OCI-M2 (cell line): ENCODE results near the gene CYP4F3.
"Not testable (repeated sequence)": the region's sequence is repeated elsewhere in the genome, so short reads cannot be mapped to it uniquely, and the experiment has no call there.

Experiments used
- DNase-seq: peaks from one replicate; lab custom pipeline; 2025; ENCODE audit not compliant: unreplicated experiment; lab: John Stamatoyannopoulos, UW

The CYP4F3 gene

DNA sequence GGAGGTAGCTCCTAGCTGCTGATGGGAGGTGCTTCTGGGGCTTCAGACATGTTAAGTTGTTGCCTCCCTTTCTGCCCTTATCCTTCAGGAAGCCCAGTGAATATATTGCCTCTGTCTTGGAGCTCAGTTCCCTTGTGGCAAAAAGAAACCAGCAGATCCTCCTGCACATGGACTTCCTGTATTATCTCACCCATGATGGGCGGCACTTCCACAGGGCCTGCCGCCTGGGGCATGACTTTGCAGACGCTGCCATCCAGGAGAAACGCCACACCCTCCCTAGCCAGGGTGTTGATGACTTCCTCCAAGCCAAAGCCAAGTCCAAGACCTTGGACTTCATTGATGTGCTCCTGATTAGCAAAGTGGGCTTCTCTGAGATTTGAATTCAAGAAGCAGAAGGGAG lies 26.2 kb downstream of the CYP4F3 start:
- no peak for DNase-seq

DNA sequence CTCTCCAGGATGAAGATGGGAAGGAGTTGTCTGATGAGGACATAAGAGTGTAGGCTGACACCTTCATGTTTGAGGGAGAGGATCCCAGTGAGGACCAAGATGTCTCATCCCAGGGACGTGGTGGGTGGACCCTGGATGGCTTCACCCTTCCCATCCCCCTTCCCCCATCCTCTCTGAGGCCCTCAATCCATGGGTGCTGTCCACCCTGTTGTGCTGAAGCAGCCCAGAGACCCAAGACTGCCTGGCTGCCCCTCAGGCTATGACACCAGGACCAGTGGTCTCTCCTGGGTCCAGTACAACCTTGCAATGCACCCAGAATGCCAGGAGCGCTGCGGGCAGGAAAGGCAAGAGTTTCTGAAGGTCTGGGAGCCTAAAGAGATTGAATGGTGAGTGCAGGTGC lies 28.7 kb downstream of the CYP4F3 start:
- DNase-seq, result no peak

DNA sequence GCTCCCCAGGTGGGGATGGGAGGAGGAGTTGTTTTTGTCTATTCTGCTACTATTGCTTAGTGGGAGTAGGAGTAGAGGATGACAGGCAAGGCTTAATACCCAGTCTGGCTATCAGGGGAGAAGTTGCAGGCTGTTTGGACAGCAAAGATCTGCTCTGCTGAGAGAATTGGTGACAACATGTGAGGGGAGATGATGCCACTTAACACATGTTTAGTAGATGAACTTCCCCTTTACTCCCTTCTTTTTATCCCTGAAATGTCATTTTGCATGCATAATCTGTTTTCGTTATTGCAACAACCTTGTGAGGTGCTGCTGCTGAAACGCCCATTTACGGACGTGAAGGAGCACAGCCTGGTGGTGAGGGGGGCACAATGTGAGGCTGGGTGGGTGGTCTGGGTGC lies 29.2 kb downstream of the CYP4F3 start:
- DNase-seq, result no peak

DNA sequence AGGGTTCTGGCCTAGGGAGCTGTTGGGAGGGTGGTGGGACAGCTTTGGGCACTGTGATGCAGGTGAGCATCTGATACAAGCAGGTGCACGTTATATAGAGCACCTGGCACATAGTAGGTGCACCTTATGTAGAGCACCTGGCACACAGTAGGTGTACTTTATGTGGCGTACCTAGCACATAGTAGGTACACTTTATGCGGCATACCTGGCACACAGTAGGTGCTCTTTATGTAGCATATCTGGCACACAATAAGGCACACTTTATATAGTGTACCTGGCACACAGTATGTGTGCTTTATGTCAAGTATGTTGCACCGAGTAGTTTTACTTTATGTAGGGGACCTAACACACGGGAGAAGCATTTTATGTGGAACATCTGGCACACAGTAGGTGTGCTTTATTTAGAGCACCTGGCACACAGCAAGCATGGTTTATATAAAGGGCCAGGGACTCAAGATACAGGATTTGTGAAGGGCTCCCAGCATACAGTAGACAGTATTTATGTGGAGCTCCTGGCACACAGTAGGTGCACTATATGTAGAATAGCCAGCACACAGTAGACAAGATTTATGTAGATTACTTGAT lies 30.6 kb downstream of the CYP4F3 start:
- DNase-seq, result no peak

DNA sequence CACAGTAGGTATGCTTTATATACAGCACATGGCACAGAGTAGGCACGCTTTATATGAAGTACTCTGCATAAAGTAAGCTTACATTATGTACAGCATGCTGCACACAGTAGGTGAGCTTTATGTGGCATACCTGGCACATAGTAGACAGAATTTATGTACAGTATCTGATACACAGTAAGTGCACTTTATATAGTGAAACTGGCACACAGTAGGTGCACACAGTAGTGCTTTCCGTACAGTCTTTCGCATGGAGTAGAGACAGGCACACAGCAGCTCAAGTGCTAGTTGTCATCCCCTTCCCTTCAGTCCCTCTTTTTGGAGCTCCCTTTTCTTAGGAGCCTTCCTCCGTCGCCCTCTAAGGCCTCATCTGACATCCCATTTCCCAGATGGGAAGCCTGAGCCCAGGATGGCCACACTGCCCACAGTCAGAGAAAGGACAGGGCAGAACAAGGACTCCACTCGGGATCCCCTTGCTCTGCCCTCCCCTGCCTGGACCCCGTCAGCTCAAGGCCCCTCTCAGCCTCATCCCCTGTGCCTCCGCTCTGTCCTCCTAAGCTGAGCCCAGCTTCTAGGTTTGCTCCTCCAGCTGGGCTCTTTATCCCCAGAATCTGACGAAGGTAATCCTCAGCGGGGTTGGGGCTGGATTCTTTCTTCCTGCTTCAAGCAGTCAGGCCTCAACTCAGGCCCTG lies 31.3 kb downstream of the CYP4F3 start:
- no peak for DNase-seq

DNA sequence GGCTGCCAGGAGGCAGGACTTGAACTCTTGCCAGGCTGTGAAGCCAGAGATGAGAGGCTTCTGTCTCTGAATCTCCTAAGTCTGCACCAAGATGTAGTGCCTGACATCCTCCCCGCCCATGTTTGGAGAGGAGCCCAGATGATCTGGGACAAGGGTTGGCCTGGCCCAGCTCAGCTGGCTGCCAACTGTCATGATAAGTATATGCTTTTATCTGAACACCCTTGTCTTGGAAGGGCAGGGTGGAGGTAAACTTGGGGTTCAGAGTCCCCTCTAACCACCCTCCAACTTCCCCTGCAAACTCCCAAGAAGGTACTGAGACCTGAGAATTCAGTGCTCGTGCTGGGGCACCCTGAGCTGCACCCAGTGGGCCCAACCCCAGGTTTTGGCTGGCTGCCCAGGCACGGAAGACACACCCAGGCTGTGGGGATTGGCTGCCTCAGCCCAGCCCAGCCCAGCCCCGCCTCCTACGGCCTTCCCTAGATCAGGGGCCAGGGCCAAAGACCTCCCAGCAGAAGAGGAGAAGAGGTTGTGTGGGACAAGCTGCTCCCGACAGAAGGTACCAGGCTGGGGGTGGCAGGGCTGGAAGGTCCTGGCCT lies 32.0 kb downstream of the CYP4F3 start, which contains the start of gene CYP4F12:
TSS of gene CYP4F12 (plus strand) at position 508 of the 596 bp plus-strand sequence. CDS start 443 bp downstream, outside the sequence.
- DNase-seq, result no peak

DNA sequence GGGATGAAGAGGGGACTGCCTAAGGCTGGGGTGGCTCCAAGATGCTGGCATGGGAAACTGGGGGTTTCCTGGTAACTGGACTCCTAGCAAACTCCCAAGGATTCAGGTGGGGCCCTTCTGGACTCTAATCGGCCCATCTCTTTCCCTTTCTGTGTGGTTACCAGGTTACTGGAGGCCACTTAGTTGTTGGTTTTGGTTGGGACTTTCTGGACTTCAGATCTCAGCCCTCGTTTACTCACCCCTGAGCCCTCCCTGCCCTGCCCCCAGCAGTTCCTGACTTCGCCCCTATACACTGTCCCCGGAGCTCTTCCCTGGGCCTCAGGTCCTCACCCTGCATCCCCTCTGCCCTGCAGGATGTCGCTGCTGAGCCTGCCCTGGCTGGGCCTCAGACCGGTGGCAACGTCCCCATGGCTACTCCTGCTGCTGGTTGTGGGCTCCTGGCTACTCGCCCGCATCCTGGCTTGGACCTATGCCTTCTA lies 32.5 kb downstream of the CYP4F3 start:
- DNase-seq, result no peak

DNA sequence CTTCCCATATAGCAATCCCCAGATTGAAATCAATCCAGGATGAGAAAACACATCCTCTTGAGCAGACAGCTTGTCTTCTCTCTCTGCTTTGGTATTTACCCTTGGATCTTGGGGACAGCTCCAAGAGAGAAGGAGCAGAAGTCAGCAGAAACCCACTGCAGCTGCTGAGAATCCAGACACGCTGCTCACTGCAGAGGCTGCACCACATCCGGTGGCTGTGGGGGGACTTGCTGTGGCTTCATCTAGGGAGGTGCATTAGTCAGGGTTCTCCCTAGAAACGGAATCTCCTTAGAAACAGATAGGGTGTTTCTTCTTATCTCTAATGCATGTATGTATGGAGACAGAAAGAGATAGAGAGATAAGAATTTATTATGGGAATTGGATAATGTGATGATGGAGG lies 34.9 kb downstream of the CYP4F3 start:
- DNase-seq, result no peak

DNA sequence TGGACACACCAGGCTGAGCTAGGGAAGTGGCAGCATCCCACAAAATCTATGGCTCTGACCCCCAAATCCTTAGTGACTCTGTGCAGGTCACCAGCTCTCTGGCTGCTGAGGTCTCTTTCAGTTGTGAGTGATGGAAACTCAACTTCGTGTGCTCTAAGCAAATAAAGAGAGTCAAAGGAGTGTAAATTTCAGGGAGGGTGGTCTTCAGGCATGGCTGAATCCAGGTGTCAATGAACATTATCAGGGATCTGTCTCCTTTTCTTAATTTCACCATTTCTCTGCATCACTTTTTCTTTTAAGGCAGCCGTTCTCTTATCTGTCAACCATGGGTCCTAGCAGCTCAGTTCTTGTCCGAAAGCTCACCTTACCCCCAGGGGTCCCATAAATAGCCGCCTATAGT lies 38.4 kb downstream of the CYP4F3 start:
- DNase-seq, result no peak

DNA sequence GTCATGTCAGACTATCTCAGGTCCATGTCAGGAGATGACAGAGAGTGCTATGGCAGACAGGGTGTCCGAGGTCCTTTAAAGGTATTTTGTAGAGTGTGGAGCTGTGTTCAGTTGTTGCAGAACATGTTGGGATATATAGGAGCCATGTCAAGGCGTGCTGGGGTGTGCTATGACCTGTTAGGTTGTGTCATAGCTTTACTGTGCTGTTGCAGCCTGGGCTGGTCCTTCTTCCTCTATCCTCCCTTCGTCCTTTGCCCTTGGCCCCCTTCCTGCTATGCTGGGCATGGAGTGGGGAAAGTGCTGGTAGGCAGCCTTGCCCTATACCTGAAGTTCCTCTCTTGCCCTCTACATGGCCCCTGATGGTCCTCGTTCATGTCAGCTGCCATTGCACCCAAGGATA lies 39.2 kb downstream of the CYP4F3 start:
- DNase-seq, result not testable (repeated sequence)

DNA sequence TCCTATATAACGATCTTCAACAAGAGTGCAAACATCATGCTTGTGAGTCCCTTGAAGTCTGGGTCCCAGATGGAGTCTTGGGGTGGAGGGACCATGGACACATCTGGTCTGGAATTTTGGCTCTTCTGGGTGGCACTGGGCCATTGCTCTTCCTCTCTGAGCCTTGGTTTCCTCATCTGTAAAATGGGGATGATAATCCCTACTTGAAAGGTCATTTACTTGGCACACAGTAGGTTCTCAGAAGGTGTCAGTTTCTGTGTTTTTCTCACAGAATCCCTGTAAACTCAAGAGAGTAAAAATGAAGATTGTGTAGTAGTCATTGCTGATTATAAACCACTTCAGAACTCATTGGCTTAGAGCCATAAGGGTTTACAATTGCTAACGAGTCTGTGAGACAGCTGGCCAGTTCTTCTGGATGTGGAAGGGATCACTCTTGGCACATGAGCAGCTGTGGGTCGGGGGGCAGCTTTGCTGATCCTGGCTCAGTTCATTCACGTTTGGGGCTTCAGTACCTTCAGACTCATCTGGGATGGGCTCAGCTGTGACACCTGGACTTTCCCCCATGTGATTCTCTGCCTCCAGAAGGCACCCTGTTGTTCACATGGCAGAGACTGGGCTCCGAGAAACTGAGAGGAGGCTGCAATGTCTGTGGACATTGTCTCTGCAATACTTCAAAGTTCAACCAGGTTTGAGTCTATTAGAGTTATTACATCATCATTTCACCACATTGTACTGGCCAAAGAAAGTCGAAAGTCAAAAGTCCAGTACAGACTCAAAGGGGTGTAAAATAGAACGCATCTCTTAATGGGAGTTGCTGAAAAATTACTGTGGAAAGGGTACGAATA lies 40.0 kb downstream of the CYP4F3 start:
- DNase-seq, result no peak

DNA sequence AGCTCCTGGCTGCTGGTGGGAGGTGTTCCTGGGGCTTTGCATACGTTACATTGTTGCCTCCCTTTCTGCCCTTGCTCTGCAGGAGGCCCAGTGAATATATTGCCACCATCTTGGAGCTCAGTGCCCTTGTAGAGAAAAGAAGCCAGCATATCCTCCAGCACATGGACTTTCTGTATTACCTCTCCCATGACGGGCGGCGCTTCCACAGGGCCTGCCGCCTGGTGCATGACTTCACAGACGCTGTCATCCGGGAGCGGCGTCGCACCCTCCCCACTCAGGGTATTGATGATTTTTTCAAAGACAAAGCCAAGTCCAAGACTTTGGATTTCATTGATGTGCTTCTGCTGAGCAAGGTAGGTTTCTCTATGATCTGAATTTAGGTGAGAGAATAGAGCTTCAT lies 42.7 kb downstream of the CYP4F3 start:
- no peak for DNase-seq

DNA sequence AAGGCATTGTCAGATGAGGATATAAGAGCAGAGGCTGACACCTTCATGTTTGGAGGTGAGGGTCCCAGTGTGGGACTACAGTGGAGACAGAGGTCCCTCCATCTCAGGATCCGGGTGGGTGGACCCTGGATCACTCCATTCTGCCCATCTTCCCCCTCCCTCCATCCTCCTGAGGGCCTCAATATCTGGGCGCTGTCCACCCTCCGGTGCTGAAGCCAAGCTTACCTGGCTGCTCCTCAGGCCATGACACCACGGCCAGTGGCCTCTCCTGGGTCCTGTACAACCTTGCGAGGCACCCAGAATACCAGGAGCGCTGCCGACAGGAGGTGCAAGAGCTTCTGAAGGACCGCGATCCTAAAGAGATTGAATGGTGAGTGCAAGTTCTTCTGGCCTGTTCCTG lies 44.1 kb downstream of the CYP4F3 start:
- DNase-seq, result no peak

DNA sequence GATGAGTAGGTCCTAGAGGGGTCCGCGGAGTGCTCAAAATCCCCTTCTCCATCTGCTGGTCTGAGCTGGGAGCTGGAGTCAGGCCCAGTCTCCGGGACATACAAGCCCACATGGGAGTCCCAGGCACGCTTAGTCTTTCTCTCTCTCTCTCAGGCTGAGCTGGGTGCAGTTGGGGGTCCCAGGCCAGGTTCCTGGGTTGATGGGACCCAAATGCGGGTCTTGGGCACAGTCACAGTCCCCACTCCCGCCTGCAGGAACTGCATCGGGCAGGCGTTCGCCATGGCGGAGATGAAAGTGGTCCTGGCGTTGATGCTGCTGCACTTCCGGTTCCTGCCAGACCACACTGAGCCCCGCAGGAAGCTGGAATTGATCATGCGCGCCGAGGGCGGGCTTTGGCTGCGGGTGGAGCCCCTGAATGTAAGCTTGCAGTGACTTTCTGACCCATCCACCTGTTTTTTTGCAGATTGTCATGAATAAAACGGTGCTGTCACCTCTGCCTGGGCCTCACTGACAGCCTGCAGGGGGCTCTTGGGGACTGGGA lies 56.0 kb downstream of the CYP4F3 start:
- DNase-seq, result no peak

DNA sequence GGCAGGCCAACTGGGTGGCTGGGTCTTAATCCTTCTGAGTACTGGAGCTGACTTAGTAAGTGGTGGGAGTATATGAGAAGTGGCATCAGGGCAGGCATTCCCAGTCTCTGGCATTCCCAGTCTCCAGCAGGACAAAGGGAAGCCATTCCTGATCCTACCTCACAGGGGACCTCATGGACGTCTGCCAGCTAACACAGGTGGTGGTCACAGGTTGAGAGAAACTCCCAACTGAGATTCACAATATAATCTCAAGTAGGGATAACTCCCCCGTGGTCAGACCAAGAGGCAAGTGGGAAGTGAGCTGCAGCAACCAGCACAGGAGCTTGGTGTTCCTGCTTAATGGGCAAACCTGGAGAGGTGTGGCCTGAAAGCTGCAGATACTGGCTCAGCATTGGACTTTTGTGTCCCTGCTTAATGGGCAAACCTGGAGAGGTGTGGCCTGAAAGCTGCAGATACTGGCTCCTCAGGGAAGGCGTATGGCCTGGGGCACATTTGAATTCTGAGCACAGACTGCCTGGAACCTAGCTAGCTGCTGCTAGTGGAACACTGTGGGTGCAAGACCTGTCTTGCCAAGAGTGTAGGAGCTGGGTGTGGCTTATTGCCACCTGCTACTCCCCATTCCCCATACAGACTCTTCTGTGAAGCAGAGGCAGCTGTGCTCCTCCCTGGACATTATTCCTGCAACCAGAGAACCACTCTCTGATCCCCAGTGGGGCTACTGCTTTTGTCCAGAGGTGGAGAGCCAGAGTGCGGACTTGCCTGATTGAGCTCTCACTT lies 61.2 kb downstream of the CYP4F3 start:
- DNase-seq, result no peak

DNA sequence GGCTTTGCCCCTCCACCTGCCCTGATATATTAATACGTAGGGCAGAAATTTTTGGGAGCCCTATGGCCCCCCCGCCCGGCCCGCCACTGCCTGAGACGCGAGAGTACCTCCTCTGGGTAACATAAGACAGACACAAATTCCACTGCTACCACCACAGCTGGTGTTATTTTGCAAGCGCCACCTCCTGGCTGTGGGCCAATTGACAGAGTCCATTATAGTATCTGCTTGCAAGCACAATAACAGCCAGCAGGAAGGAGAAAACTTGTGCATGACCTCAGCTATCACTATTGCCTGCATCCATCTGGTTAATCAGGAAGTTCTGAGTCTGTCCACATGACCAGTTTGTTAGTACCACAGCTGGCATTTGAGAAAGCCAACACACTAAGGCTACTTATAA lies 61.8 kb downstream of the CYP4F3 start:
- DNase-seq, result no peak
